ENCODE measurements around the gene ACYP2. TPM values are rescaled to one million over a fixed set of nuclear protein-coding genes. Genes with fewer than 3 reads are reported as not detected.

The ACYP2 gene
- total RNA-seq, 1 donor from 2014 or later: 11.8 TPM

DNA sequence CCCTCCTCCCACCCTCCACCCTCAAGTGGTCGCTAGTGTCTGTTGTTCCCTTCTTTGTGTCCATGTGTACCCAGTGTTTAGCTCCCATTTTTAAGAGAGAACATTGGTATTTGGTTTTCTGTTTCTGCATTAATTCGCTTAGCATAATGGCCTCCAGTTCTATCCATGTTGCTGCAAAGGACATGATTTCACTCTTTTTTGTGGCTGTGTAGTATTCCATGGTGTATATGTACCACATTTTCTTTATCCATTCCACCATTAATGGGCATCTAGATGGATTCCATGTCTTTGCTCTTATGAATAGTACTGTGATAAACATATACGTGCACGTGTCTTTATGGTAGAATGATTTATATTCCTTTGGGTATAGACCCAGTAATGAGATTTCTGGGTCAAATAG is 97.7 kb downstream of the ACYP2 start:
- TF ChIP-seq, protein P1, sequence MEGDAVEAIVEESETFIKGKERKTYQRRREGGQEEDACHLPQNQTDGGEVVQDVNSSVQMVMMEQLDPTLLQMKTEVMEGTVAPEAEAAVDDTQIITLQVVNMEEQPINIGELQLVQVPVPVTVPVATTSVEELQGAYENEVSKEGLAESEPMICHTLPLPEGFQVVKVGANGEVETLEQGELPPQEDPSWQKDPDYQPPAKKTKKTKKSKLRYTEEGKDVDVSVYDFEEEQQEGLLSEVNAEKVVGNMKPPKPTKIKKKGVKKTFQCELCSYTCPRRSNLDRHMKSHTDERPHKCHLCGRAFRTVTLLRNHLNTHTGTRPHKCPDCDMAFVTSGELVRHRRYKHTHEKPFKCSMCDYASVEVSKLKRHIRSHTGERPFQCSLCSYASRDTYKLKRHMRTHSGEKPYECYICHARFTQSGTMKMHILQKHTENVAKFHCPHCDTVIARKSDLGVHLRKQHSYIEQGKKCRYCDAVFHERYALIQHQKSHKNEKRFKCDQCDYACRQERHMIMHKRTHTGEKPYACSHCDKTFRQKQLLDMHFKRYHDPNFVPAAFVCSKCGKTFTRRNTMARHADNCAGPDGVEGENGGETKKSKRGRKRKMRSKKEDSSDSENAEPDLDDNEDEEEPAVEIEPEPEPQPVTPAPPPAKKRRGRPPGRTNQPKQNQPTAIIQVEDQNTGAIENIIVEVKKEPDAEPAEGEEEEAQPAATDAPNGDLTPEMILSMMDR (IDR thresholded peaks at IDR 0.05; ENCODE audit: unreplicated experiment): no peak
- DNase-seq (ENCODE audit: low spot score in 2 of 2, unreplicated experiment in 2 of 2): no peak
- H3K9me3 Mint-ChIP-seq: peaks cover 17% of the 10 kb centered on the region
- no peaks in the 10 kb centered on the region for H3K27me3 Mint-ChIP-seq (ENCODE audit: low read depth)
- no peak overlapping the region for H3K27ac Mint-ChIP-seq
- no peak overlapping the region for H3K4me3 Mint-ChIP-seq
- H3K4me1 Mint-ChIP-seq: peaks cover 13% of the 10 kb centered on the region
- H3K36me3 Mint-ChIP-seq: peaks cover 14% of the 10 kb centered on the region

DNA sequence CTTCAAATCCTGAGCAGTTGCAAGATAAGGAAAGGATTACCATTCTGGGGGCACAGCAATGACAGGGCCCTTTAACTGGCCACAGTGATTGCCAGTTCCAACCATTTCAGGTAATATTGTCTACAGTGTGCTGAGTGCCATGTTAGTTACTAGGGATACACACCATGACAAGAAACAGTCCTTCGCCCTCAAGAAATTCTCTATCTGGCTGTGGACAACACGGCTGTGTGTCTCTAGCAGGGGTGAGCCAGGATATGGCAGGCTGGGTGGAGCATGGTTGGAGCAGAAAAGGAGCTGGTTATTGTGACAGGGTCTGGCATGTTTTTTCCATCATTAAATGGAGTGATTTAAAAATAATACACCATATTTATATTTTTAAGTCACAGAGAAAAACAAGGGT is 109.6 kb downstream of the ACYP2 start:
- no peak overlapping the region for H3K4me3 Mint-ChIP-seq
- H3K36me3 Mint-ChIP-seq: no peaks in the 10 kb centered on the region
- TF ChIP-seq, protein P1 (IDR thresholded peaks at IDR 0.05; ENCODE audit: unreplicated experiment): no peak
- H3K9me3 Mint-ChIP-seq: peaks cover 2% of the 10 kb centered on the region
- H3K27ac Mint-ChIP-seq: no peak overlapping the region
- H3K4me1 Mint-ChIP-seq: peaks cover 43% of the 10 kb centered on the region
- no peaks in the 10 kb centered on the region for H3K27me3 Mint-ChIP-seq (ENCODE audit: low read depth)
- no peak for DNase-seq (ENCODE audit: low spot score in 2 of 2, unreplicated experiment in 2 of 2)

GRCh38 chr2:54226260-54226659 is 110.8 kb downstream of the ACYP2 start:
- H3K27ac Mint-ChIP-seq: peak overlapping the region; percentile 81
- TF ChIP-seq, protein P1 (IDR thresholded peaks at IDR 0.05; ENCODE audit: unreplicated experiment): no peak
- H3K4me3 Mint-ChIP-seq: no peak overlapping the region
- peaks cover 2% of the 10 kb centered on the region for H3K9me3 Mint-ChIP-seq
- peaks cover 45% of the 10 kb centered on the region for H3K4me1 Mint-ChIP-seq
- H3K36me3 Mint-ChIP-seq: no peaks in the 10 kb centered on the region
- DNase-seq (ENCODE audit: low spot score in 2 of 2, unreplicated experiment in 2 of 2): no peak
- no peaks in the 10 kb centered on the region for H3K27me3 Mint-ChIP-seq (ENCODE audit: low read depth)

GRCh38 chr2:54227798-54228197 is 112.4 kb downstream of the ACYP2 start:
- H3K9me3 Mint-ChIP-seq: peaks cover 6% of the 10 kb centered on the region
- peaks cover 45% of the 10 kb centered on the region for H3K4me1 Mint-ChIP-seq
- H3K36me3 Mint-ChIP-seq: peaks cover 3% of the 10 kb centered on the region
- peak overlapping the region; percentile 68 for H3K27ac Mint-ChIP-seq
- DNase-seq (ENCODE audit: low spot score in 2 of 2, unreplicated experiment in 2 of 2): no peak
- TF ChIP-seq, protein P1 (IDR thresholded peaks at IDR 0.05; ENCODE audit: unreplicated experiment): no peak
- no peak overlapping the region for H3K4me3 Mint-ChIP-seq
- H3K27me3 Mint-ChIP-seq (ENCODE audit: low read depth): no peaks in the 10 kb centered on the region

GRCh38 chr2:54228945-54229344 is 113.5 kb downstream of the ACYP2 start:
- H3K4me3 Mint-ChIP-seq: no peak overlapping the region
- H3K36me3 Mint-ChIP-seq: peaks cover 3% of the 10 kb centered on the region
- peaks cover 6% of the 10 kb centered on the region for H3K9me3 Mint-ChIP-seq
- peaks cover 45% of the 10 kb centered on the region for H3K4me1 Mint-ChIP-seq
- H3K27me3 Mint-ChIP-seq (ENCODE audit: low read depth): no peaks in the 10 kb centered on the region
- DNase-seq (ENCODE audit: low spot score in 2 of 2, unreplicated experiment in 2 of 2): no peak
- TF ChIP-seq, protein P1 (IDR thresholded peaks at IDR 0.05; ENCODE audit: unreplicated experiment): no peak
- H3K27ac Mint-ChIP-seq: no peak overlapping the region
